Measurements from ENCODE around the gene C17orf114.

C17orf114 gene

GRCh38 chr17:4771519-4772234 lies 30.5 kb downstream of the C17orf114 start, which contains the start of gene TM4SF5:
TSS of gene TM4SF5 (plus strand) at chr17:4771886. CDS start at chr17:4771923, 37 bp downstream.
- H3K9me2 ChIP-seq (ENCODE audit: insufficient read depth, low read length), result no peaks in the 10 kb centered on the region
- no peak within 1 kb of the TSS for H3K27ac ChIP-seq (ENCODE audit: low read length)
- H4K20me1 ChIP-seq (ENCODE audit: insufficient read depth), result no peaks in the 10 kb centered on the region
- no peak within 1 kb of the TSS for H3K4me3 ChIP-seq (ENCODE audit: low read length)
- no peaks in the 10 kb centered on the region for H3K79me2 ChIP-seq (replicated peaks; ENCODE audit: insufficient read depth, low read length)
- H3K27me3 ChIP-seq (ENCODE audit: insufficient read depth, low read depth, low read length), result no peaks in the 10 kb centered on the region
- no peak within 1 kb of the TSS for H2AFZ ChIP-seq (ENCODE audit: low read depth, low read length)
- H3K4me2 ChIP-seq (ENCODE audit: low read length), result no peak within 1 kb of the TSS
- no peak for TF ChIP-seq REST (IDR thresholded peaks at IDR 0.05; ENCODE audit: borderline replicate concordance)
- no peak for TF ChIP-seq POLR2AphosphoS5 (IDR thresholded peaks at IDR 0.05)
- no peak for TF ChIP-seq MXI1 (conservative IDR thresholded peaks at IDR 0.05; ENCODE audit: poor library complexity, severe bottlenecking)
- TF ChIP-seq EZH2 (IDR thresholded peaks at IDR 0.05; ENCODE audit: borderline replicate concordance, insufficient read depth, low read length, poor library complexity, severe bottlenecking), result no peak
- no peak for TF ChIP-seq TAF1 (IDR thresholded peaks at IDR 0.05; ENCODE audit: low read depth)
- TF ChIP-seq SMC3 (conservative IDR thresholded peaks at IDR 0.05; ENCODE audit: poor library complexity), result no peak
- no peak for TF ChIP-seq EP300 (conservative IDR thresholded peaks at IDR 0.05; ENCODE audit: poor library complexity, severe bottlenecking)
- TF ChIP-seq RAD21 (conservative IDR thresholded peaks at IDR 0.05), result no peak
- no peak for TF ChIP-seq CTCF (IDR thresholded peaks at IDR 0.05; ENCODE audit: poor library complexity, severe bottlenecking)
- H3F3A ChIP-seq (ENCODE audit: insufficient read depth, low read length, poor library complexity, severe bottlenecking), result no peaks in the 10 kb centered on the region
- no peak within 1 kb of the TSS for H3K9ac ChIP-seq (ENCODE audit: low read length)
- H3K36me3 ChIP-seq (ENCODE audit: insufficient read depth, low read length), result no peaks in the 10 kb centered on the region
- H3K9me3 ChIP-seq (ENCODE audit: low read length), result no peaks in the 10 kb centered on the region

- Histone ChIP-seq H3K79me2 (replicated peaks; ENCODE audit: insufficient read depth, low read length) (no peaks in the 10 kb centered on the region), H3K9ac (ENCODE audit: low read length) (no peak overlapping the region), H3K4me2 (ENCODE audit: low read length) (no peak overlapping the region), H3K36me3 (ENCODE audit: insufficient read depth, low read length) (no peaks in the 10 kb centered on the region), H3K27ac (ENCODE audit: low read length) (no peak overlapping the region), H3K4me3 (ENCODE audit: low read length) (no peak overlapping the region), H2AFZ (ENCODE audit: low read depth, low read length) (no peak overlapping the region), H4K20me1 (ENCODE audit: insufficient read depth) (no peaks in the 10 kb centered on the region), H3K9me3 (ENCODE audit: low read length) (no peaks in the 10 kb centered on the region), H3K27me3 (ENCODE audit: insufficient read depth, low read depth, low read length) (no peaks in the 10 kb centered on the region), H3F3A (ENCODE audit: insufficient read depth, low read length, poor library complexity, severe bottlenecking) (no peaks in the 10 kb centered on the region), H3K9me2 (ENCODE audit: insufficient read depth, low read length) (no peaks in the 10 kb centered on the region)
- no peak for TF ChIP-seq EZH2 (IDR thresholded peaks at IDR 0.05; ENCODE audit: borderline replicate concordance, insufficient read depth, low read length, poor library complexity, severe bottlenecking)
- no peak for TF ChIP-seq CTCF (IDR thresholded peaks at IDR 0.05; ENCODE audit: poor library complexity, severe bottlenecking)
- TF ChIP-seq EP300 (conservative IDR thresholded peaks at IDR 0.05; ENCODE audit: poor library complexity, severe bottlenecking), result no peak
- no peak for TF ChIP-seq TAF1 (IDR thresholded peaks at IDR 0.05; ENCODE audit: low read depth)
- TF ChIP-seq RAD21 (conservative IDR thresholded peaks at IDR 0.05), result no peak
- TF ChIP-seq REST (IDR thresholded peaks at IDR 0.05; ENCODE audit: borderline replicate concordance), result no peak
- TF ChIP-seq SMC3 (conservative IDR thresholded peaks at IDR 0.05; ENCODE audit: poor library complexity), result no peak
- TF ChIP-seq MXI1 (conservative IDR thresholded peaks at IDR 0.05; ENCODE audit: poor library complexity, severe bottlenecking), result no peak
- TF ChIP-seq POLR2AphosphoS5 (IDR thresholded peaks at IDR 0.05), result no peak
Observed at GRCh38 chr17:4769628-4770027, 32.5 kb downstream of the C17orf114 start.

All from neural cell (in vitro differentiated cells).